Muscle of arm (tissue), 12 donors: Measurements from ENCODE around the gene TRIM43. TPM values are rescaled to one million over a fixed set of nuclear protein-coding genes. Genes with fewer than 3 reads are reported as not detected.
"Not testable (repeated sequence)": the region's sequence is repeated elsewhere in the genome, so short reads cannot be mapped to it uniquely, and the experiment has no call there.

Experiments used
- DNase-seq: peaks from one replicate; pipeline ENCODE4 v3.0.0-alpha.2; 2013
- polyA plus RNA-seq, 12 donors: library from polyadenylated mRNA; unstranded; fragments of 120-200 nt; gene quantifications; one replicate each; pipeline ENCODE4 v1.2.1, GENCODE V29; 2013; ENCODE audit not compliant: insufficient read length in 12 of 12

TRIM43 gene
- polyA plus RNA-seq, 12 donors = not detected

DNA sequence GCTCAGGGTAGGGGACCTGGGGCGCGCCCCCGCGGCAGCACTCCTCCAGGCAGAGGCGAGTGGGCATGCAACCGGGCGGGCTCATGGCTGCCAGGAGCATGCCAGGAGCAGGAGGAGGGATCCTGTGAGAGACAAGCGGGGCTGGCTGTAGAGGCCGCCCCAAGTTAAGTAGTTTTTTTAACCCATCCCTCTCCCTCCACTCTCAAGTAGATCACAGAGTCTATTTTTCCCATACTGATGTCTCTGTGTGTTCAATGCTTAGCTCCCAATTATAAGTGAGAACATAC lies 49.4 kb downstream of the TRIM43 start:
- DNase-seq = not testable (repeated sequence)

DNA sequence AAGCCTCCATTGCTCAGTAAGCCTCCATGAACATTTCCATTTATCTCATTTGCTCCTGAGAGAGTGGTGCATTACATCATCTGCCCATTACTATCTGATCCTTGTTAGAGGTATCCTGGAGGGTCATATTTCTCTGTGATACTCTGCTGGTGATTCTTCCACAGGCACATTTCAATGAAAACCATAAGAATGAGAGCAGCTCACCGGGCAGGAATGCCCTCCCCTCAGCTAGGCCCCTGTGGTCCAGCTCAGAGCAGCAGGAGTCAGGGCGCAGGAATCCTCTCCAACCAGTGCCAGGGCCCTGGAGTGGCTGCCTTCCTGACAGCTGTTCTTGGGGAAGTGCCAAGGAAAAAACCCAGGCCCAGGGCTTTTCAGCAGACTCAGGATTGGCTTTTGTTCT lies 50.0 kb downstream of the TRIM43 start:
- not testable (repeated sequence) for DNase-seq

DNA sequence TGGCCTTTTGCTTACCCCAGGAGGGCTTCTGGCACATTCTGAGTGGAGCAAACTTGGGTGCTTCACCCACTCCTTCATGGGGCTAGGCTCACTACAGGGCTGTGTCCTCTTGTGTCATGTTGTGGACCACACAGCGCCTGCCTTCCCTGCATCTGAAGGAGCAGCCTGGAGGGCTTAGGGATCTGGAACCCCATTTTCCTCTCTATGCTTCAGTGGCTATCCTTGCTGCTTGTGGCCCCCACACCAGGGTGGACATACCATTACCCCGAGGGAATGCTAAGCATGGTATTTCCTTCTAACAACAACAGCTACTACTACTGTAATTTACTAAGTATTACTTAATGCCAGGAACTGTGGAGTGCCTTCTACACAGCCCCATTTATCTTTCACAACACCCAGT lies 50.6 kb downstream of the TRIM43 start:
- DNase-seq = not testable (repeated sequence)

DNA sequence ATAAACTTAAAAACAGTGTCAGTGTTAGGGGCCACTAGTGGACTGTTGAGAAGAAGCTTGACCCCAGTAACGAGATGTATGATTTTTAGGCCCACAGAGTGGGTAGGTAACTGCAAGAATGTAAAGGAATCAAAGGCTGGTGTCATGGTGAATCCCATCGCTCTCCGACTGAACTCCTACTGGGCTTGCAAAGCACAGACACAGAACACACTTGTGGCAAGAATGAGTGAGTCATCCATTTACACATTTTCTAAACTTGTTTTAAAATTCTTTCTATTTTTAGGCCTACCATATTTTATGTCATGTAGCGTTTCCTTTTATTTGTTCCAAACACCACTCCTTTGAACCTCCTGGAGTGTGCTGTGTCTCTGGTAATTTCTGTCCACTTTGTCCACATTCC lies 51.1 kb downstream of the TRIM43 start:
- not testable (repeated sequence) for DNase-seq

DNA sequence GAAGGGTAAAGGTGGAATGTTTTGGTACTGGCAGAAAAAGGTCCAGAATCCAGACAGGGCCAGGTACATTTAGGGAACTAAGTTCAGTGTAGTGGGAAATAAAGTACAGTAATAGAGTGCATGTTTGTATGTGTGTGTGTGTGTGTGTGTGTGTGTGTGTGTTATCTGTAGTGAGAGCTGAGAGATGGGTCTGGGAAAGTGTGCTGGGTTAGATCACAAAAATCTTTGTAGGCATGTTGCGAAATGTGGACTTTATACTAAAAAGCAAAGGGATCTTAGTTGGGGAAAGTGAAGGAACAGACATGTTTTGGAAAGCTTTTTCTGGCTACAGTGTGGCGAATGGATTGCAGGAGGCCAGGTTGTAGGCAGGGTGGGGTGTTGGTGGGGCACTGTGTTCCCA lies 53.5 kb downstream of the TRIM43 start:
- not testable (repeated sequence) for DNase-seq

DNA sequence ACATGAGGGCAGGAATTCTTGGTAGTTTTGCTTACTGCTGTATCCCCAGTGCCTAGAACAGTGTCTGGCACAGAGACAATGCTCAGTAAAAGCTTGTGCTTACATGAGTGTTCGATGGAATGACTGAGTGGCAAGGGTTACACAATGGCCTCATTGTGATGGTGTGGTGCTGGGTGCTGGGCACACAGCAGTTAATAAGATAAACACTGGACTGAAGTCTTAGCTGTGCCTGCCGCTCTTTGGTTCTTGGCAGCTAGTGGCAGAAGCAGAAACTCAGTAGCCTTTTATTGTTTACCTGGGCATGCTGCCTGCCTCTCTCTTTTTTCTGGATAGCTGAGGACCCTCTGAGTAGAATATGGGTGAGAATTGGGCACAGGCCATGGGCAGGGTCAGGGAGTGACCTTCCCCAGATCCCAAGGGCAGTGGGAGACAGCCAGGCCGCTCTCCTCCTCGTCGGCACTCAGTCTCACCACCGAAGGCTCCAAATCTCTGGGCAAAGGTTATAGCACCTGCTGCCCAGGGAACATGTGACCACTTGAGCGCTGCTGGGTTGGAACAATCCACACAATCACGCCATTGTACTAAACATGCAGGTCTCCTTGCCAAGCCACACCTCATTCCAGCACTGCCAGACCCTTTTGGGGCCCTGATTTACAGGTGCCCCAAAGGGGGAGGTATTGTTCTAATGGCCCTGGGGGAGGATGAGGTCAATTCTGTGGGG lies 54.6 kb downstream of the TRIM43 start:
- DNase-seq = not testable (repeated sequence)

DNA sequence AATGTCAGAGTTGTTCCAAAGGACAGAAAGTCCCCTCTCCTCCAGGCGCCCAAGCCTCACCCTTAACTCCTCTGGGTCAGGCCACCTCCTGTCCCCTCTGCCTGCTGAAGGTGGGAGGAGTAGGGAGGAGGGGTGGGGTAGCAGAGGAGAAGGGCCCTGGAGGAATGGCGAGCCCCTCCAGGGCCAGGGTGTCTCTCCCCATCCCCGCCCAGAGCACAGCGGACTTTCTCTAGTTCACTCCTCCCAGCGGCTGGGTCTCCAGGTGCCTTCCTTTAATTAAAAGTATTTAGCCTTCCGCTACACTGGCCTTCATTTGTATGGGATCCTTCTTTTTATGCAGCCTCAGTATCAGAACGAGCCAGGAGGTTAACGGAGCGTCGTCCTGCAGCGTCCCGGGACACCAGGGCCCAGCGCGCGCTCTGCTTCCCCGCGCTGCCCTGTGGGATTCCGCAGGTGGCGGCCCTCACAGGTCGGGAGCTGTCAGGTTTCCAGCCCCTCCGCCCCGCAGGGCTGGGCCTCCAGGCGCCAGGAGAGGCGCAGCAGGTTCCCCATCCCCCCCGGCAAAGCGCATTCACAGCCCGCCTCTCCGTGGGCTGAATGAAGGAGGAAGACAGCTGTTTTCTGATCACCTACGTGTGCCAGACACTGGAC lies 57.2 kb downstream of the TRIM43 start:
- DNase-seq = not testable (repeated sequence)

Other genes with a start within 250 kb of the TRIM43 start
- 10 to 100 TPM in 10 of 12 donors, 1 to 10 TPM in 1, not detected in 1; 6.0 to 30.1 (median 19.5) TPM for gene FAHD2A, start 189.3 kb upstream of the TRIM43 start, polyA plus RNA-seq
- not detected for gene TRIM43B, start 107.2 kb upstream of the TRIM43 start, polyA plus RNA-seq